Body of pancreas (tissue), 4 donors: ENCODE results near the gene SEMA6A. TPM values are rescaled to one million over a fixed set of nuclear protein-coding genes. Genes with fewer than 3 reads are reported as not detected.

ENCODE experiments used
- ATAC-seq: fragments of 150-250 bp; one replicate; pipeline ENCODE4 v1.9.1; 2016
- DNase-seq, 4 donors: peaks; one replicate each; pipeline ENCODE4 v3.0.0-alpha.2; 2019
- H3K27ac ChIP-seq, 4 donors: fragments of 200-600 bp; sonication (generic); 1 replicate in 3 of 4; 2 replicates in 1 of 4; pipeline versions ENCODE4 v1.5.1 to v1.6.1; 2016 to 2019; ENCODE audit warnings: mild to moderate bottlenecking in 1 of 4, mixed read lengths in 1 of 4, moderate library complexity in 1 of 4
- H3K27me3 ChIP-seq, 2 donors: fragments of 200-600 bp; sonication (generic); one replicate each; pipeline ENCODE4 v1.6.0; 2016; ENCODE audit warnings: mild to moderate bottlenecking in 1 of 2
- H3K36me3 ChIP-seq, 2 donors: fragments of 200-600 bp; sonication (generic); replicated peaks in 1 of 2; 2 replicates each; pipeline ENCODE4 v1.5.1; 2016; ENCODE audit warnings: low read depth in 2 of 2; ENCODE audit not compliant: insufficient read depth in 1 of 2
- H3K4me1 ChIP-seq: fragments of 200-600 bp; sonication (generic); one replicate; pipeline ENCODE4 v1.6.0; 2016
- H3K4me3 ChIP-seq, 2 donors: fragments of 200-600 bp; sonication (generic); 1 replicate in 1 of 2; 2 replicates in 1 of 2; pipeline ENCODE4 v1.5.1; 2016 to 2019
- H3K9me3 ChIP-seq, 3 donors: fragments of 200-600 bp; sonication (generic); 1 replicate in 2 of 3; 2 replicates in 1 of 3; pipeline ENCODE4 v1.5.1; 2016
- CTCF ChIP-seq, 7 experiments: fragments of 450-650 bp in 4 of 7; fragments of 200-600 bp in 3 of 7; sonication (generic) in 3 of 7; IDR thresholded peaks; one replicate each; pipeline ENCODE4 v1.5.1; 2016 to 2019; ENCODE audit warnings: antibody characterized with exemption in 7 of 7
- POLR2A ChIP-seq, 3 donors: fragments of 450-650 bp; IDR thresholded peaks; one replicate each; pipeline ENCODE4 v1.6.1; 2016; ENCODE audit warnings: antibody characterized with exemption in 3 of 3, mild to moderate bottlenecking in 2 of 3
- WGBS, 2 donors: methylation state at CpG; one replicate each; pipeline ENCODE4 v1.1.5; 2017; 5-methylcytosine and 5-hydroxymethylcytosine counted together
- intact Hi-C: fragments of 100-400 bp; cut with DNase I; formaldehyde crosslinking; loops from one replicate; pipeline ENCODE4 v1.15.1; 2023
- total RNA-seq, 2 donors: library from RNA; depleted of rRNA; stranded (reverse); fragments of >200 nt; gene quantifications; one replicate each; pipeline ENCODE4 v1.1.0, GENCODE V29; 2016

Gene SEMA6A
- total RNA-seq, 2 donors from 2014 or later: 18.7 to 25.1 TPM

- Histone ChIP-seq H3K27ac (no peak overlapping the region), H3K4me3 (no peak overlapping the region), H3K27me3 (no peaks in the 10 kb centered on the region), H3K9me3 (no peaks in the 10 kb centered on the region), H3K36me3 (no peaks in the 10 kb centered on the region), H3K4me1 (no peaks in the 10 kb centered on the region)
- TF ChIP-seq POLR2A (IDR thresholded peaks at IDR 0.05) (no peak), CTCF (IDR thresholded peaks at IDR 0.05) (no peak)
- intact Hi-C loops: no loop called here
- DNase-seq: no peak
- ATAC-seq: no peak
- 76 to 94% methylated on average over 4 of the region's 4 CpGs for WGBS, 2 donors
Observed at GRCh38 chr5:116502138-116502537, 72.5 kb downstream of the SEMA6A start.

DNA sequence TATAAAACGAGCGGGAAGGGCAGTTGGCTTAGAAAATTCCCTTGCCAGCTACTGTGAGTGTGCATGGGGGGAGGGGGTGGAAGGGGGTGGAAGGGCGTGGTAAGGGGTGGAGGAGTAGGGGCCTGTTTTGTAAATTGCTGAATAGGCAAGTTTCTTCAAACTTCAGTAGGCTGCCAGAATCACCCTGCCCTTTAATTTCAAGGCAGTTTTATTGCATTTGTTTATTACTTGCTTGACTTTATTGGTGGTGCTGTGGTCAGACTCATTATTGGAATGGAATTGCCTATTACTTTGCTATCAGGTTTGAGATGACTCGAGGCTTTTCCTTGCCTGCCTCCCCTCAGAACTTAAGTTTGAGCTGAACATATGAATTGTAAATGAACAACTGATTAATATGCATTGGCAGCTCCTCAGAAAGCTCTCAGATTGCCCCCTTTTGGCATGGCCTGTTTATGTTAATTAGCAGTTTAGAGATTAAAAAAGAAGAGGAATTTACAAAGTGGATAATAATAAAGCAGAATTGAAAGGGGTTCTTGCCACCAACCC is 76.0 kb downstream of the SEMA6A start:
- intact Hi-C loops: no loop called here
- TF ChIP-seq CTCF (IDR thresholded peaks at IDR 0.05): no peak
- no peak for TF ChIP-seq POLR2A (IDR thresholded peaks at IDR 0.05)
- ATAC-seq (no peak), DNase-seq (no peak)
- Histone ChIP-seq H3K4me3 (no peak overlapping the region), H3K36me3 (no peaks in the 10 kb centered on the region), H3K27me3 (no peaks in the 10 kb centered on the region), H3K4me1 (no peaks in the 10 kb centered on the region), H3K27ac (no peak overlapping the region), H3K9me3 (no peaks in the 10 kb centered on the region)
- 74 to 76% methylated on average over 4 of the region's 4 CpGs for WGBS, 2 donors

DNA sequence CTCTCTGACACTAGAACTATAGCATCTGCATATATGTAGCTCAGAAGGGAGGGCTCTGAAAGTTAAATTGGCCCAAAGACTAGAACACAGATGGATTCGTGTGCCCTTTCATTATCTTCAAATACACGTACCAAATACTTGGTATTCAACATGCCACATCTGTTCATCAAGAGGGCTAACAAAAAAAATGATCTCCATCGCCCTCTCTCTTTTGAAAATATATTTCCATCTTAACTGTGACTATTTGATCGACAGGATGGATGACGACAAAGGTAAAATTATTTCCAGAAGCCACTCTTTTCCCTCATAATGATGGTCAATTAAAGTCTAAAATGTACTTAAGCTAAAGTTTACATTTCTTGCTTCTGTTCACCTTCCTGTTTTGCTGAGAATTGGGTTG is 77.0 kb downstream of the SEMA6A start:
- intact Hi-C loops: no loop called here
- H3K36me3 ChIP-seq: no peaks in the 10 kb centered on the region
- no peaks in the 10 kb centered on the region for H3K4me1 ChIP-seq
- WGBS, 2 donors: 69 to 87% methylated on average over 5 of the region's 5 CpGs
- no peaks in the 10 kb centered on the region for H3K9me3 ChIP-seq
- DNase-seq (no peak), ATAC-seq (no peak)
- no peak overlapping the region for H3K27ac ChIP-seq
- TF ChIP-seq POLR2A (IDR thresholded peaks at IDR 0.05) (no peak), CTCF (IDR thresholded peaks at IDR 0.05) (no peak)
- no peak overlapping the region for H3K4me3 ChIP-seq
- H3K27me3 ChIP-seq: no peaks in the 10 kb centered on the region

DNA sequence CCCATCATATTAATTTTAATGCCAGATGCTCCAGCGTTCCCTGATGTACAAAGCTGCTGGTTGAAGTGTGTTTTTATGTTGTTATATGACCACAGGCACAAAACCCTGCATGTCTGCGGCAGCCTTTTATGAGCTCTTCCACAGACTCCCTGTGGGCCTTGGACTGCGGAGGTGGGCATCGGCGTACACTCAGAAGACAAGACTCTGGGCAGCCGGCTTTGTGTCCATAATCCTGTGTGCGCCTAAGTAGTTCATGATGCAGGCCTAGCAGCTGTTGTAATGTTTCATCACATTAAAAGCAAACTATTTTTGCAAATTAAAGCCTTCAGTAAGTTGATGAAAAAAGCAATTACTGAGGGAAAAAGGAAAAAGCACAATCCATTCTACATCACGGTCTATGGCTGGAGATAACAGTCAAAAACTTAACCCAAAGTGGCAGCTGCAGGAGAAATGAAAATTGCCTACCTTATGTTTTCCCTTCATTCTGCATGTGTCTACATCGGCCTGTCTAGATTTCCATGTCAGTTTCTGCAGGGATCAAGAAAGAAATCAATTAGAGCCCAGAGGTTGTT is 78.8 kb downstream of the SEMA6A start:
- TF ChIP-seq POLR2A (IDR thresholded peaks at IDR 0.05) (no peak), CTCF (IDR thresholded peaks at IDR 0.05) (no peak)
- 97 to 98% methylated on average over 9 of the region's 9 CpGs for WGBS, 2 donors
- no peak for DNase-seq
- no peak overlapping the region for H3K4me3 ChIP-seq
- H3K4me1 ChIP-seq: no peaks in the 10 kb centered on the region
- H3K27ac ChIP-seq: no peak overlapping the region
- no peak for ATAC-seq
- H3K27me3 ChIP-seq: no peaks in the 10 kb centered on the region
- H3K9me3 ChIP-seq: no peaks in the 10 kb centered on the region
- intact Hi-C loops: no loop called here
- no peaks in the 10 kb centered on the region for H3K36me3 ChIP-seq
